Muscle layer of colon (tissue), 2 donors: ENCODE measurements around the gene HMCN1.
"Not testable (repeated sequence)": the region's sequence is repeated elsewhere in the genome, so short reads cannot be mapped to it uniquely, and the experiment has no call there.

Source experiments
- H3K27ac ChIP-seq: one replicate; pipeline ENCODE4 v1.7.0; 2013; ENCODE audit warnings: low read depth, mild to moderate bottlenecking, low read length, moderate library complexity
- H3K27me3 ChIP-seq, 2 donors: one replicate each; pipeline ENCODE4 v1.7.0; 2013; ENCODE audit warnings: low read length in 2 of 2, mild to moderate bottlenecking in 2 of 2; ENCODE audit not compliant: insufficient read depth in 2 of 2, control insufficient read depth in 1 of 2
- H3K36me3 ChIP-seq: one replicate; pipeline ENCODE4 v1.7.0; 2013; ENCODE audit warnings: mild to moderate bottlenecking, low read length; ENCODE audit not compliant: insufficient read depth
- H3K4me1 ChIP-seq: one replicate; pipeline ENCODE4 v1.7.0; 2013; ENCODE audit warnings: mild to moderate bottlenecking, low read length; ENCODE audit not compliant: insufficient read depth
- H3K4me3 ChIP-seq, 2 donors: one replicate each; pipeline ENCODE4 v1.7.0; 2013; ENCODE audit warnings: low read length in 2 of 2, low read depth in 1 of 2, mild to moderate bottlenecking in 1 of 2, moderate library complexity in 1 of 2
- H3K9ac ChIP-seq: one replicate; pipeline ENCODE4 v1.7.0; 2013; ENCODE audit warnings: low read length
- H3K9me3 ChIP-seq: one replicate; pipeline ENCODE4 v1.7.0; 2013; ENCODE audit warnings: mild to moderate bottlenecking, low read length
- donor health status: abdominal sarcoma.
- donor health status: Adenocarcinoma of cecum.

HMCN1 gene

DNA sequence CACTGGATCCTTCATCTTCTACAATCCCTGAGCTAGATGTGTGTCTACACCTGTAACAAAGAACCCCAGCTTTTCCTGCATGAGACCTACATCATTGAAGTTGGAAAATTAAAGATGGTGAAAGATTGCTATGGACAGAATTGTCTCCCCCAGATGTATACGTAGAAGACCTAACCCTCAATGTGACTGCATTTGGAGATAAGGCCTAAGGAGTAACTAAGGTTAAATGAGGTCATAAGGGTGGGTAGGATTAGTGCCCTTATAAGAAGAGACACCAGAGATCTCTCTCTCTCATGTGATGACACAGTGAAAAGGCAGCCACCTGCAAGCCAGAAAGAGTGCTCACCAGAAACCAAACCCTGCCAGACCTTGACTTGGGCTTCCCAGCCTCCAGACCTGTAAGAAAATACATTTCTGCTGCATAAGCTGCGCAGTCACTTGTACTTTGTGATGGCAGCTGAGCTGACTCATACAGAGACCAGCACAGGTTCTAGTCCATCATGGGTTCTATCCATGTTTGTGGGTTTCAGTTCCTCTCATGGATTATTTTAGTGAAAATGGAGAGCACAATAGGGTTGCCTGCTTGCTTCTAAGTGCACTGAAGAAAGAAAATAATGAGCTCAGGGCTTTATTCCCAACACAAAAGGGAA lies 460.0 kb downstream of the HMCN1 start:
- no peaks in the 10 kb centered on the region for H3K36me3 ChIP-seq
- H3K27me3 ChIP-seq: no peaks in the 10 kb centered on the region
- H3K4me1 ChIP-seq: no peaks in the 10 kb centered on the region
- no peaks in the 10 kb centered on the region for H3K9me3 ChIP-seq
- no peak overlapping the region for H3K27ac ChIP-seq
- no peak overlapping the region for H3K9ac ChIP-seq
- no peak overlapping the region for H3K4me3 ChIP-seq

DNA sequence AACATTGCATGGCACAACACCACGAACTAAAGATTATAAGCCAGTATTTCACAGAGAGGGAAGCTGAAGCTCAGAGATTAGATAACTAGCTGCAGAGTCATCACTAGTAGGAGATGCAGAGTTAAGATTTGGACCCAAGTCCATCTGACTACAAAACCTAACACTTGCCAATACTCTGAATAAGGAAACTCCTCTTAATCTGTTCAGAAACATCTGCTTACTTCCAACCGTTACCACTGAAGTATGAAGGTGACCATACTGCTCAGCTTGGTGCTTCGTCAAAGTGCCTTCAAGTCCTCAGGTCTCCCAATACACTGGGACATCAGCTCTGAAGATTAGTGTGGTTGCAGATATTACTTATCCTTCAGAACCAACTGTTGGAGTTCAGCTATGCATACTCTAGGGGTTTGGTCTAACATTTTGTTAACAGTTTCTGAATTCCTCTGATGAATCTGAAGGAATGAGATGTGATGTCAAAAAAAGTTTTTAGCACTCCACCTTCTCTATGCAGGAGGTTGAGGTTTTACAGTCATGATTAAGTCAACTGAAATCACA lies 461.3 kb downstream of the HMCN1 start:
- no peaks in the 10 kb centered on the region for H3K4me1 ChIP-seq
- no peak overlapping the region for H3K27ac ChIP-seq
- H3K4me3 ChIP-seq: no peak overlapping the region

DNA sequence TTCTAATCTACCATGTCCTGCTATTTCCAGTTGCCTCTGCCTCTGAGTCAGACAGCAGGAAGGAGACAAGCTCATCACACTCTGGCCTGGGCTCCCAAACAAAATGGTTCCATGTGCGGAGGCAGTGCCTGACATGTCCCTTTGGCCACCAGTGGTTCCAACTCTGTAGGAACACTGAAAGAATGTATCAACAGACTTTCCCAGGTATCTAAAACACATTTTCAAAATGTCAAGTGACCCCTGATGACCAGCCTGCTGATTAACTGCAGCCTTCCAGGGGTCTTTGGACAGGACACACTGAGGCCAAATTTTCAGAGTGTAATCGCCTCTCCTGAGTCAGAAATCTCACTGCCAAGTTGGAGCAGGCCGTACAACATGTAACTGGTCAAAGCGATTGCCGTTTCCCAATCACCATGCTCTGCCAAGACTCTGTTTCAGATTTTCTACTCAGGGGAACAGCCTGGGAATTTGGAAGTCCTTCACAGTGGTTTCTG lies 468.1 kb downstream of the HMCN1 start:
- Histone ChIP-seq H3K27me3 (no peaks in the 10 kb centered on the region), H3K4me1 (no peaks in the 10 kb centered on the region), H3K27ac (no peak overlapping the region), H3K9ac (no peak overlapping the region), H3K36me3 (no peaks in the 10 kb centered on the region), H3K9me3 (no peaks in the 10 kb centered on the region), H3K4me3 (no peak overlapping the region)

More for the DNA sequence above, 461.3 kb downstream of the HMCN1 start:
- Histone ChIP-seq H3K36me3 (no peaks in the 10 kb centered on the region), H3K9ac (no peak overlapping the region), H3K9me3 (no peaks in the 10 kb centered on the region), H3K27me3 (no peaks in the 10 kb centered on the region)

DNA sequence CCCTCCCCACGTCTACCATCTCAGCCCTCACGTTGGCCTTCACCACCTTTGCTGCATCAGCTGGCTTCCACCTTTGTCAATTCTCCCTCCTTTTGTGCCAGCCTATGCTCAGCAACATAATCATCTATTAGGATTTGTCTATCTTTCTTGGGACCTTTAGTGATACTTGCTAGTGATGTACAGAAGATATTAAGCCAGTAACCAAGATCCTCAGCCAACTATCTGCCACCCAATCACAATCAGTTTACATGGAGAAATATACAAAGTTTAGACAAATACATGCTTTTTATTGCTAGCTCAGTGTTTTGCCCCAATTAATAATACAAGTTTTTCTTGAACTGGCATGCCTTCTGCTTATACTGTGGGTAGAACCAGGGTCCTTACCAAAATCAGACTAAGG lies 468.6 kb downstream of the HMCN1 start:
- Histone ChIP-seq H3K36me3 (no peaks in the 10 kb centered on the region), H3K4me3 (no peak overlapping the region), H3K27me3 (no peaks in the 10 kb centered on the region), H3K9me3 (no peaks in the 10 kb centered on the region), H3K9ac (no peak overlapping the region), H3K27ac (no peak overlapping the region), H3K4me1 (no peaks in the 10 kb centered on the region)

DNA sequence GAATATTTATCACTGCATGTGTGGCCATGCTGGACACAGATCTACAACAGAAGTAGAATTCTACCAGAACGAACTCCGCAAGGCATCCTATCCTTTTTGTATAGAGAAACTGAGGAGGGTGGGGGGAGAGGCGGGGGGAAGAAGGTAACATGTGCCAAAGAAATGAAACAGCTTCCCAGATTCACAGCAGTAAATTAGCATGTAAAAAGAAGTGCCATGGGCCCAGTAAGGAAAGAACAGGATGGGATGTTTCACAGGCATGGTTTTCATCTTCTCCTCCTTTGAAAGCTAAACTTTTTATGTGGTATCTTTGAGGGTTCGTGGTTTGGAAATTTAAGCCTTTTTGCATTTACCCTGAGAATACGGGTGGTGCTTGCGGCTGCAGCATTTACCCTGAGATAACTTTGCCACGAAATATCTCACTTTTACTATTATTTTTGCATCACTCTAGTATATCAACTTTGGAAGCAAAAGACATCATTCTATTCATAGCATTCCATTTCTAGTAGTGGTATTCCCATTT lies 471.9 kb downstream of the HMCN1 start:
- H3K9ac ChIP-seq: no peak overlapping the region
- H3K27me3 ChIP-seq: no peaks in the 10 kb centered on the region
- H3K27ac ChIP-seq: no peak overlapping the region
- H3K36me3 ChIP-seq: no peaks in the 10 kb centered on the region
- H3K4me3 ChIP-seq: no peak overlapping the region
- no peaks in the 10 kb centered on the region for H3K9me3 ChIP-seq
- peaks cover 3% of the 10 kb centered on the region for H3K4me1 ChIP-seq

DNA sequence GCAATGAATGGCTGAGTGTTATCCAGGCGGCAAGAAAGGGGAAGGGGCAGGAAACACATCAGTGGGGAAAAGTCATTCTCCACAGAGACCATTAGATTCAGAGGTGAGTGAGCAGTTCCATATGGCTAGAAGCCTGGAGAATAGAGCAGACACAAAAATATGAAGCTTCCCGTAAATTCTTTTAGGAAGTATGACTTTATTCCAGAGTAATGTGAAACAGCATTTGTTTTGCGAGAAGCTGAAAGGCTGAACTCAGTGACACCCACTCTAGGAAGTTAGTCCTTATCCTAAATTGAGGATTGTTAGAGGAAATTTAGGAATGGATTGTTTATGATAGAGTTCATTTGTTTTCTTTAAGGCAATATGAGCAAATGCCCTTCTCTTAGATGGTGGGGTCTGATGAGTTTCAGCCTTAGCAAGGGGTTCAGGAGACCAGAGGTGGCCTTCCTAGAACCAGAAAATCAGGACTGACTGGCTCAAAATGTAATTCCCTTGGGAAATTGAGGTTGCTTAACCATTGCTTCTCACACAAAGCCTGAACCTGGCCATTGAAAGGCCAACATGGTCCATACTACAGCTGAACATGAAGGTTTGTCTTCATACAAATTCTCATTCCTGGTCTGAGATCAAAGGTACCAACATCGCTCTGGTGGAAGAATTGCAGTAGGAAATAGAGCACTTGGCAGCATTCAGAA lies 473.3 kb downstream of the HMCN1 start:
- H3K27me3 ChIP-seq: no peaks in the 10 kb centered on the region
- no peaks in the 10 kb centered on the region for H3K36me3 ChIP-seq
- H3K27ac ChIP-seq: no peak overlapping the region
- H3K4me1 ChIP-seq: peaks cover 3% of the 10 kb centered on the region
- H3K4me3 ChIP-seq: no peak overlapping the region
- H3K9me3 ChIP-seq: no peaks in the 10 kb centered on the region
- no peak overlapping the region for H3K9ac ChIP-seq

DNA sequence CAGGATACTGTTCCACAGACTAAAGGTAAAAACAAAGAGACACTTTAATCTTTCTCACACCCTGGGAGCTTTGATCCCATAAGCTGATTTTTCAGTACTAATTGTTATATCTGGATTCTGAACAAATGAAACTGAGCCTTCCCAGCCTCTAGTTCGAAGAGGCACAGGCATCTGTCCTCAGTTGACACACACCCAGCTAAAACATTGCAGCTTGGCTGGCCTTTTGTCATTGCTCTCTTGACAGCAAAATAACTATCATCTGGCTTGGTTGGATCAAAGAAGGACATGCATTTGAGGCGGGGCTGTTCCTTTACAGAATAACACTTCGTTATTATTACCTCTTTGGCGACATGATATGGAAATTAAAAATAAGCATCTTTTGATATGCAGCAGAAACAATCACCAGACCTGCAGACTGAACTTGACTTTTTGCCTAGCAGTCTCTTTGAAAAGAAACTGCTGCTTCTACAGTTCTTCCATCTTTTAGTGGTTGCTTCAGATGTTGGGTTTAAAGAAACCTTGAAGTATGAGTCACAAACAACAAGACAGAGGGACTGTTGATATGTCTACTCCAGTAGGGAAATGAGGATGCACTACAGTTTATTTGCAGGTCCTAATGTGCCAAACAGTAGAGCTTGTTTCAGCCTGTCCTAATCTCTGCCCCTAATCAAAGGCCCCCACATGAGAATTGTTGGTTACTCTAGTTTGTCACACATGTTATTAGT lies 474.4 kb downstream of the HMCN1 start:
- Histone ChIP-seq H3K4me3 (no peak overlapping the region), H3K9me3 (no peaks in the 10 kb centered on the region), H3K36me3 (no peaks in the 10 kb centered on the region), H3K9ac (no peak overlapping the region), H3K27ac (no peak overlapping the region), H3K4me1 (peaks cover 3% of the 10 kb centered on the region), H3K27me3 (no peaks in the 10 kb centered on the region)

DNA sequence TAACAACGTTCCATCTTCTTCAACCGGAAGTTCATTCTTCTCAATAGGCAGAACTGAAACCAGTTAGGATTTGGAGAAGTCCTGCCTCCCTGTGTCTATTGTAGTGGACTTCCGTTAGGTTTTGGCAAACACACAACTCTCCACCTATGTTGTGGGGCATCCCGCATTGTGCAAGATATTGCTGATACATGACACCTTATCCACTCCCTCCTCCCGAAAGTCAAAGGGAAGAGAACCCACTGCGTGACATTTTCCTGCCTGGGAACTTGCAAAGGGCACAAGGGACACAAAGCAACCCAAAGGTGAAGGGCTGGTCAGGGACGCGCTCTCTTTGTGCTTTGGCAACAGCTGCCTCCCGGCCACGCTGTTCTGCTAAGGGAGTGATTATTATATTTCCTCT lies 476.1 kb downstream of the HMCN1 start:
- H3K27me3 ChIP-seq: no peaks in the 10 kb centered on the region
- no peaks in the 10 kb centered on the region for H3K36me3 ChIP-seq
- H3K27ac ChIP-seq: no peak overlapping the region
- no peak overlapping the region for H3K9ac ChIP-seq
- H3K9me3 ChIP-seq: no peaks in the 10 kb centered on the region
- no peak overlapping the region for H3K4me3 ChIP-seq
- H3K4me1 ChIP-seq: peaks cover 3% of the 10 kb centered on the region

DNA sequence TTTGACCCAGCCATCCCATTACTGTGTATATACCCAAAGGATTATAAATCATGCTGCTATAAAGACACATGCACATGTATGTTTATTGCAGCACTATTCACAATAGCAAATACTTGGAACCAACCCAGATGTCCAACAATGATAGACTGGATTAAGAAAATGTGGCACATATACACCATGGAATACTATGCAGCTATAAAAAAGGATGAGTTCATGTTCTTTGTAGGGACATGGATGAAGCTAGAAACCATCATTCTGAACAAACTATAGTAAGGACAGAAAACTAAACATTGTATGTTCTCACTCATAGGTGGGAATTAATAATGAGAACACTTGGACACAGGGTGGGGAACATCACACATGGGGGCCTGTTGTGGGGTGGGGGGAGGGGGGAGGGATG lies 477.4 kb downstream of the HMCN1 start:
- H3K9me3 ChIP-seq, H3K27ac ChIP-seq, H3K4me3 ChIP-seq, H3K4me1 ChIP-seq, H3K36me3 ChIP-seq, H3K27me3 ChIP-seq, H3K9ac ChIP-seq: not testable (repeated sequence)

DNA sequence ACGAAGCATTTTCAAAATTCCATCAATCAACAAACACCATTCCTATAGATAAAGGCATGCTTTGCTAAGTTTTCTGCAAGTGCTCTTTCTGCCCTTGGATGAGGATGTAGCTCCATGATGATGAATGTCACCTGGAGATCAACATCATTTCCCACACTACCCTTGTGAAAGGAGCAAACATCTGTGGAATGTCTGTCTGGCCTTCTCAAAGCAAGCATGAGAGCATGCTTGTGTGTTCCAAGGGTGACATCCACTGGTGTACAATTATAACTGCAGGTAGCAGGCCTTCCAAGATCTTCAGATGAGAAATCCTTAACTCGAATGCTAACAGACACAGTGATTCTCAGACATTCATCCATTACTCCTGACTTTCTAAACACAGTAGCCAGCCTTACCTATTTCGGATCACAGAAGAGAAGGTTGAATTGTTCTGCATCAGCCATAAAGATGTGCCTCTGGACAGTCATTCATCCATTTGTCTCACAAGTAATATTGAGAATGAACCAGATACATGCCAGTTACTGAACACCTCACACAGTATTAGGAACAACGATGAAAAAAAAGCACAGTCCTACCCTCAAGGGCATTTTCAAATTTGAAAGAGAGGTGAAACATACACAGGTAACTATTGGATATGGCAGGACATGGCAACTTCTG lies 478.5 kb downstream of the HMCN1 start:
- H3K36me3 ChIP-seq: no peaks in the 10 kb centered on the region
- peaks cover 3% of the 10 kb centered on the region for H3K4me1 ChIP-seq
- no peak overlapping the region for H3K4me3 ChIP-seq
- H3K9ac ChIP-seq: no peak overlapping the region
- no peaks in the 10 kb centered on the region for H3K9me3 ChIP-seq
- H3K27me3 ChIP-seq: no peaks in the 10 kb centered on the region
- no peak overlapping the region for H3K27ac ChIP-seq

DNA sequence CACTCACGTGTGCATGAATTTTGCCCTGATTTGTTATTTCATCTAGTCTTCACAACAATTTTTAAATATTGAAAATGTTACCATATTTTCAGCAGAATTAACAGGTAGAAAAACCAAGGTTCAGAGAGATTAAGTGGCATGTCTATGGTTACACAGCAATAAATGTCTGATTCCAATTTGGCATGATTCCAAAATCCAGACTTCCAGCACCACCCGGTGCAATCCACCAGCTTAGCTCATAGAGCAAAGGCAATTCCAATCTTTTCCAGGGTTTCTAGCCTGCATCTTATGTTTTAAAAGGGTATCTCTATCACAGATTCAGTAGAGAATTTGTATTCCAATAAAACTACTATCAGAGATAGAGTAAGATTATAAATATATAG lies 479.0 kb downstream of the HMCN1 start:
- Histone ChIP-seq H3K4me3 (no peak overlapping the region), H3K27me3 (no peaks in the 10 kb centered on the region), H3K4me1 (peaks cover 3% of the 10 kb centered on the region), H3K9me3 (no peaks in the 10 kb centered on the region), H3K36me3 (no peaks in the 10 kb centered on the region), H3K9ac (no peak overlapping the region), H3K27ac (no peak overlapping the region)
